HCT116 (cell line): Measurements from ENCODE around the gene EDN2. TPM values are rescaled to one million over a fixed set of nuclear protein-coding genes. Genes with fewer than 3 reads are reported as not detected.

Experiments
- ATAC-seq: fragments of 200-7000 bp; cut with Tn5 transposase; 2 replicates; pipeline ENCODE4 v1.9.1; 2020; ENCODE audit warnings: mild to moderate bottlenecking, moderate library complexity
- BruUV-seq: library from RNA; stranded (reverse); fragments of 400-500 nt; replicated peaks from 2 replicates; lab custom pipeline; 2021; lab: Mats Ljungman, UMichigan
- CTCF ChIA-PET: fragments of 300-600 bp; sonication (Branson Sonifier 250); formaldehyde crosslinking; loops from one replicate; lab custom pipeline; 2021; ENCODE audit warnings: antibody characterized with exemption; lab: Charles Lee
- POLR2A ChIA-PET: fragments of 300-600, 350-600 bp; sonication (Branson Sonifier 250); formaldehyde crosslinking; loops from one replicate; lab custom pipeline; 2021; ENCODE audit warnings: antibody characterized with exemption; lab: Charles Lee
- RAD21 ChIA-PET, 2 experiments: fragments of 300-600 bp; sonication (Branson Sonifier 250); formaldehyde crosslinking; loops; one replicate each; lab custom pipeline; 2023; ENCODE audit warnings: low total read pairs in 2 of 2; ENCODE audit not compliant: uncharacterized antibody in 2 of 2, unreplicated experiment in 2 of 2, low non-redundant PET in 1 of 2; lab: Charles Lee
- DNase-seq: peaks from one replicate; pipeline ENCODE4 v3.0.0-alpha.2; 2010; ENCODE audit warnings: low read depth, low spot score
- H2AFZ ChIP-seq: fragments of 200-600 bp; shearing (Covaris generic), sonication (generic); 2 replicates; pipeline ENCODE4 v1.6.1; 2017; ENCODE audit warnings: low read depth, mixed run types, mixed read lengths, antibody characterized with exemption, low read length; ENCODE audit not compliant: poor library complexity, severe bottlenecking
- H3K27ac ChIP-seq: 2 replicates; pipeline ENCODE4 v1.5.1; 2012; ENCODE audit warnings: low read depth, low read length
- H3K27me3 ChIP-seq: fragments of 200-600 bp; sonication (generic); 2 replicates; pipeline ENCODE4 v1.6.1; 2016; ENCODE audit warnings: mixed run types, low read length, mixed read lengths; ENCODE audit not compliant: insufficient read depth
- H3K36me3 ChIP-seq, 2 experiments: fragments of 200-500 bp in 1 of 2; fragments of 200-600 bp in 1 of 2; sonication (Bioruptor generic) in 1 of 2; sonication (generic) in 1 of 2; 2 replicates each; pipeline versions ENCODE4 v1.5.1 to v1.6.1; 2014 to 2016; ENCODE audit warnings: low read length in 2 of 2, inconsistent platforms in 1 of 2, mixed read lengths in 1 of 2, mixed run types in 1 of 2; ENCODE audit not compliant: insufficient read depth in 2 of 2, control insufficient read depth in 1 of 2
- H3K4me1 ChIP-seq, 2 experiments: fragments of 200-600 bp in 1 of 2; sonication (generic) in 1 of 2; 2 replicates each; pipeline versions ENCODE4 v1.5.1 to v1.6.1; 2012 to 2017; ENCODE audit warnings: low read length in 2 of 2, inconsistent platforms in 1 of 2, mild to moderate bottlenecking in 1 of 2, mixed read lengths in 1 of 2, mixed run types in 1 of 2, moderate library complexity in 1 of 2; ENCODE audit not compliant: insufficient read depth in 2 of 2, control insufficient read depth in 1 of 2
- H3K4me2 ChIP-seq: fragments of 200-600 bp; sonication (generic); 2 replicates; pipeline ENCODE4 v1.6.1; 2017; ENCODE audit warnings: mixed run types, low read length, mixed read lengths
- H3K4me3 ChIP-seq, 2 experiments: fragments of 200-600 bp in 1 of 2; sonication (generic) in 1 of 2; replicated peaks in 1 of 2; 2 replicates each; pipeline ENCODE4 v1.5.1; 2011 to 2016; ENCODE audit warnings: low read length in 2 of 2, control low read depth in 1 of 2, low read depth in 1 of 2, mild to moderate bottlenecking in 1 of 2, mixed read lengths in 1 of 2, mixed run types in 1 of 2
- H3K79me2 ChIP-seq: fragments of 200-600 bp; sonication (generic); 2 replicates; pipeline ENCODE4 v1.6.1; 2017; ENCODE audit warnings: mild to moderate bottlenecking, mixed run types, low read length, moderate library complexity, mixed read lengths; ENCODE audit not compliant: insufficient read depth
- H3K9ac ChIP-seq: fragments of 200-600 bp; sonication (generic); 2 replicates; pipeline ENCODE4 v1.6.1; 2016; ENCODE audit warnings: low read length, mixed read lengths
- H3K9me2 ChIP-seq: fragments of 200-600 bp; sonication (generic), shearing (Covaris generic); 2 replicates; pipeline ENCODE4 v1.6.1; 2017; ENCODE audit warnings: mixed run types, mild to moderate bottlenecking, moderate library complexity; ENCODE audit not compliant: insufficient read depth
- H3K9me3 ChIP-seq, 2 experiments: fragments of 200-500 bp in 1 of 2; fragments of 200-600 bp in 1 of 2; sonication (Bioruptor generic) in 1 of 2; sonication (generic) in 1 of 2; 2 replicates each; pipeline ENCODE4 v1.6.1; 2014 to 2017; ENCODE audit warnings: low read length in 2 of 2, mixed read lengths in 2 of 2, inconsistent platforms in 1 of 2, low read depth in 1 of 2, mild to moderate bottlenecking in 1 of 2, mixed run types in 1 of 2, moderate library complexity in 1 of 2; ENCODE audit not compliant: control insufficient read depth in 1 of 2, insufficient read depth in 1 of 2
- H4K20me1 ChIP-seq: fragments of 200-600 bp; sonication (generic), shearing (Covaris generic); 2 replicates; pipeline ENCODE4 v1.6.1; 2017; ENCODE audit warnings: mixed run types, mild to moderate bottlenecking, moderate library complexity; ENCODE audit not compliant: insufficient read depth
- ATF3 ChIP-seq: IDR thresholded peaks from 2 replicates; pipeline ENCODE4 v1.6.1; 2012
- CBX3 ChIP-seq: IDR thresholded peaks from 2 replicates; pipeline ENCODE4 v1.6.1; 2012; ENCODE audit warnings: low read depth
- CEBPB ChIP-seq: IDR thresholded peaks from 2 replicates; pipeline ENCODE4 v1.6.1; 2012; ENCODE audit warnings: low read depth
- EGR1 ChIP-seq: IDR thresholded peaks from 2 replicates; pipeline ENCODE4 v1.6.1; 2012; ENCODE audit warnings: low read depth
- ELF1 ChIP-seq: IDR thresholded peaks from 2 replicates; pipeline ENCODE4 v1.6.1; 2012; ENCODE audit warnings: low read depth, borderline replicate concordance
- EZH2 ChIP-seq: fragments of 200-600 bp; sonication (generic); IDR thresholded peaks from 2 replicates; pipeline ENCODE4 v1.6.1; 2017; ENCODE audit warnings: antibody characterized with exemption, mixed run types
- EZH2phosphoT487 ChIP-seq: fragments of 200-600 bp; IDR thresholded peaks from 2 replicates; pipeline ENCODE4 v1.6.1; 2018; ENCODE audit warnings: antibody characterized with exemption, borderline replicate concordance
- JUND ChIP-seq: IDR thresholded peaks from 2 replicates; pipeline ENCODE4 v1.6.1; 2012
- MAX ChIP-seq: IDR thresholded peaks from 2 replicates; pipeline ENCODE4 v1.6.1; 2012
- POLR2A ChIP-seq: IDR thresholded peaks from 2 replicates; pipeline ENCODE4 v1.7.0; 2011; ENCODE audit warnings: borderline replicate concordance; ENCODE audit not compliant: insufficient read depth, insufficient read length; ENCODE audit errors: extremely low read depth
- POLR2AphosphoS5 ChIP-seq: IDR thresholded peaks from 2 replicates; pipeline ENCODE4 v1.6.1; 2011; ENCODE audit warnings: mild to moderate bottlenecking, low read depth, low read length, moderate library complexity
- RAD21 ChIP-seq: IDR thresholded peaks from 2 replicates; pipeline ENCODE4 v1.6.1; 2012; ENCODE audit warnings: low read depth, mild to moderate bottlenecking
- SIN3A ChIP-seq: IDR thresholded peaks from 2 replicates; pipeline ENCODE4 v1.6.1; 2012; ENCODE audit warnings: low read depth
- SP1 ChIP-seq: IDR thresholded peaks from 2 replicates; pipeline ENCODE4 v1.6.1; 2012; ENCODE audit warnings: low read depth
- SRF ChIP-seq: IDR thresholded peaks from 2 replicates; pipeline ENCODE4 v1.6.1; 2012; ENCODE audit warnings: low read depth
- TCF7L2 ChIP-seq: IDR thresholded peaks from 2 replicates; pipeline ENCODE4 v1.7.0; 2011; ENCODE audit warnings: borderline replicate concordance, inconsistent platforms; ENCODE audit not compliant: insufficient read depth, insufficient read length; ENCODE audit errors: extremely low read depth
- ZBTB33 ChIP-seq: IDR thresholded peaks from 2 replicates; pipeline ENCODE4 v1.6.1; 2011; ENCODE audit warnings: mild to moderate bottlenecking, low read length, moderate library complexity; ENCODE audit not compliant: insufficient replicate concordance; ENCODE audit errors: extremely low read depth
- ZNF274 ChIP-seq: fragments of 200-500 bp; sonication (Bioruptor generic); IDR thresholded peaks from 2 replicates; pipeline ENCODE4 v1.6.1; 2014; ENCODE audit warnings: mild to moderate bottlenecking, low read depth, low read length, inconsistent platforms
- intact Hi-C: fragments of 100-400 bp; cut with micrococcal nuclease; formaldehyde crosslinking; loops from 2 replicates; pipeline ENCODE4 v1.10.0; 2022
- total RNA-seq: library from RNA; stranded (reverse); gene quantifications from one replicate; pipeline ENCODE4 v1.2.1, GENCODE V29; 2021; ENCODE audit not compliant: unreplicated experiment

EDN2 gene
- total RNA-seq, 1 experiment from 2014 or later, result not detected

- Histone ChIP-seq H2AFZ (no peak overlapping the region), H3K9me2 (no peaks in the 10 kb centered on the region), H3K27ac (no peak overlapping the region), H3K27me3 (no peaks in the 10 kb centered on the region), H3K4me3 (no peak overlapping the region), H3K36me3 (no peaks in the 10 kb centered on the region), H3K4me1 (peaks cover 14 to 21% of the 10 kb centered on the region in 2 experiments), H3K4me2 (no peak overlapping the region), H4K20me1 (no peaks in the 10 kb centered on the region), H3K79me2 (no peaks in the 10 kb centered on the region), H3K9me3 (no peaks in the 10 kb centered on the region), H3K9ac (no peak overlapping the region)
- ChIA-PET CTCF (no interaction called here), RAD21 (no interaction called here), POLR2A (no interaction called here)
- ATAC-seq (no peak), DNase-seq (no peak)
- BruUV-seq, result no TSS peak
- TF ChIP-seq ZNF274, result no peak
- TF ChIP-seq SRF, result no peak
- TF ChIP-seq RAD21, result no peak
- no peak for TF ChIP-seq CBX3
- no peak for TF ChIP-seq POLR2A
- TF ChIP-seq EGR1, result no peak
- no peak for TF ChIP-seq JUND
- TF ChIP-seq ELF1, result no peak
- no peak for TF ChIP-seq MAX
- no peak for TF ChIP-seq ATF3
- no peak for TF ChIP-seq TCF7L2
- no peak for TF ChIP-seq SP1
- TF ChIP-seq EZH2phosphoT487, result no peak
- intact Hi-C loops, result no loop called here
These were observed 23.8 kb upstream of the EDN2 start for GRCh38 chr1:41508290-41508689.

- H3K4me2 ChIP-seq, result no peak overlapping the region
- H3K79me2 ChIP-seq, result no peaks in the 10 kb centered on the region
- RAD21 ChIA-PET, result no interaction called here
- no peaks in the 10 kb centered on the region for H4K20me1 ChIP-seq
- no peaks in the 10 kb centered on the region for H3K27me3 ChIP-seq
- CTCF ChIA-PET, result interaction anchor here (2.4 kb wide), 1 partner anchor 8 kb away, joined by 14 read pairs; no protein-coding TSS in a partner anchor
- peaks cover 17 to 25% of the 10 kb centered on the region in 2 experiments for H3K4me1 ChIP-seq
- TF ChIP-seq EZH2, result no peak
- TF ChIP-seq SRF, result no peak
- no peak for TF ChIP-seq ZBTB33
- no peak for TF ChIP-seq SP1
- no peak for TF ChIP-seq SIN3A
- TF ChIP-seq CEBPB, result no peak
- TF ChIP-seq POLR2AphosphoS5, result no peak
- TF ChIP-seq ZNF274, result no peak
- no peak for TF ChIP-seq POLR2A
- no peak for TF ChIP-seq JUND
- no peak for TF ChIP-seq TCF7L2
- no peak for TF ChIP-seq EZH2phosphoT487
- H2AFZ ChIP-seq, result no peak overlapping the region
- POLR2A ChIA-PET, result no interaction called here
- BruUV-seq, result no TSS peak
- ATAC-seq (no peak), DNase-seq (no peak)
- no peak overlapping the region for H3K9ac ChIP-seq
- no peaks in the 10 kb centered on the region for H3K9me3 ChIP-seq
- H3K4me3 ChIP-seq, result no peak overlapping the region
- intact Hi-C loops, result no loop called here
- no peaks in the 10 kb centered on the region for H3K9me2 ChIP-seq
- no peaks in the 10 kb centered on the region for H3K36me3 ChIP-seq
- H3K27ac ChIP-seq, result no peak overlapping the region
These were observed 23.4 kb upstream of the EDN2 start for GRCh38 chr1:41507836-41508235.
